Panc1 (cell line): ENCODE results near the gene SIAE. TPM values are rescaled to one million over a fixed set of nuclear protein-coding genes. Genes with fewer than 3 reads are reported as not detected.

Source experiments
- ATAC-seq: fragments of 200-7000 bp; cut with Tn5 transposase; 2 replicates; pipeline ENCODE4 v1.9.1; 2020; ENCODE audit warnings: mild to moderate bottlenecking, moderate library complexity
- BruUV-seq: library from RNA; stranded (reverse); fragments of 400-500 nt; replicated peaks from 2 replicates; lab custom pipeline; 2021; lab: Mats Ljungman, UMichigan
- CTCF ChIA-PET: fragments of 300-600 bp; sonication (Branson Sonifier 250); formaldehyde crosslinking; loops from one replicate; lab custom pipeline; 2022; ENCODE audit warnings: antibody characterized with exemption; lab: Charles Lee
- POLR2A ChIA-PET: fragments of 300-600 bp; sonication (Branson Sonifier 250); formaldehyde crosslinking; loops from one replicate; lab custom pipeline; 2022; ENCODE audit warnings: antibody characterized with exemption; lab: Charles Lee
- DNase-seq: peaks from one replicate; pipeline ENCODE4 v3.0.0-alpha.2; 2010; ENCODE audit warnings: low read depth, low spot score
- H3K27ac ChIP-seq: 2 replicates; pipeline ENCODE4 v1.5.1; 2011; ENCODE audit warnings: mild to moderate bottlenecking, low read length, inconsistent platforms
- H3K27me3 ChIP-seq: fragments of 200-500 bp; sonication (Bioruptor generic); 2 replicates; pipeline ENCODE4 v1.6.0; 2014; ENCODE audit warnings: low read length, inconsistent platforms; ENCODE audit not compliant: control insufficient read depth, insufficient read depth
- H3K36me3 ChIP-seq: fragments of 200-500 bp; sonication (Bioruptor generic); 2 replicates; pipeline ENCODE4 v1.5.1; 2014; ENCODE audit warnings: inconsistent platforms, mild to moderate bottlenecking, low read length, moderate library complexity; ENCODE audit not compliant: control insufficient read depth, insufficient read depth
- H3K4me1 ChIP-seq: 2 replicates; pipeline ENCODE4 v1.5.1; 2011; ENCODE audit warnings: inconsistent platforms, mild to moderate bottlenecking, low read length, moderate library complexity; ENCODE audit not compliant: control insufficient read depth, insufficient read depth
- H3K4me3 ChIP-seq, 2 experiments: 2 replicates each; pipeline ENCODE4 v1.5.1; 2011 to 2012; ENCODE audit warnings: low read depth in 2 of 2, low read length in 2 of 2, mild to moderate bottlenecking in 2 of 2, inconsistent platforms in 1 of 2, moderate library complexity in 1 of 2
- H3K9me3 ChIP-seq: fragments of 200-500 bp; sonication (Bioruptor generic); 2 replicates; pipeline ENCODE4 v1.5.1; 2014; ENCODE audit warnings: low read depth, mild to moderate bottlenecking, inconsistent platforms, low read length, moderate library complexity; ENCODE audit not compliant: control insufficient read depth, insufficient read depth
- POLR2AphosphoS5 ChIP-seq: IDR thresholded peaks from 2 replicates; pipeline ENCODE4 v1.6.1; 2012; ENCODE audit warnings: mild to moderate bottlenecking, low read depth, low read length, moderate library complexity
- SIN3A ChIP-seq: IDR thresholded peaks from 2 replicates; pipeline ENCODE4 v1.6.1; 2012; ENCODE audit warnings: low read depth, mild to moderate bottlenecking, low read length, moderate library complexity, borderline replicate concordance; ENCODE audit not compliant: insufficient read depth
- TCF7L2 ChIP-seq: IDR thresholded peaks from 2 replicates; pipeline ENCODE4 v1.6.1; 2011; ENCODE audit warnings: mild to moderate bottlenecking, low read depth, low read length, inconsistent platforms
- in situ Hi-C: cut with HindIII; loops from 2 replicates; pipeline ENCODE4 v1.10.0; 2016; ENCODE audit warnings: low sequenced_read_pairs, low pct_unique_long_range_greater_than_20kb
- intact Hi-C: fragments of 100-400 bp; cut with micrococcal nuclease; formaldehyde crosslinking; loops from one replicate; pipeline ENCODE4 v1.10.0; 2022; ENCODE audit not compliant: unreplicated experiment
- total RNA-seq: library from RNA; stranded (reverse); gene quantifications from one replicate; pipeline ENCODE4 v1.2.1, GENCODE V29; 2021; ENCODE audit not compliant: unreplicated experiment
- TF ChIP-seq, protein P1 (sequence below), 2 experiments: IDR thresholded peaks; 2 replicates each; pipeline ENCODE4 v1.6.1; 2011 to 2012; ENCODE audit warnings: low read depth in 2 of 2, control low read depth in 1 of 2, low read length in 1 of 2, mild to moderate bottlenecking in 1 of 2, moderate library complexity in 1 of 2; ENCODE audit not compliant: insufficient read depth in 1 of 2
- TF ChIP-seq, protein P2 (sequence below): fragments of 450-650 bp; IDR thresholded peaks from 2 replicates; pipeline ENCODE4 v1.5.1; 2017; ENCODE audit warnings: mild to moderate bottlenecking

SIAE gene
- total RNA-seq, 1 experiment from 2014 or later = 14.9 TPM

DNA sequence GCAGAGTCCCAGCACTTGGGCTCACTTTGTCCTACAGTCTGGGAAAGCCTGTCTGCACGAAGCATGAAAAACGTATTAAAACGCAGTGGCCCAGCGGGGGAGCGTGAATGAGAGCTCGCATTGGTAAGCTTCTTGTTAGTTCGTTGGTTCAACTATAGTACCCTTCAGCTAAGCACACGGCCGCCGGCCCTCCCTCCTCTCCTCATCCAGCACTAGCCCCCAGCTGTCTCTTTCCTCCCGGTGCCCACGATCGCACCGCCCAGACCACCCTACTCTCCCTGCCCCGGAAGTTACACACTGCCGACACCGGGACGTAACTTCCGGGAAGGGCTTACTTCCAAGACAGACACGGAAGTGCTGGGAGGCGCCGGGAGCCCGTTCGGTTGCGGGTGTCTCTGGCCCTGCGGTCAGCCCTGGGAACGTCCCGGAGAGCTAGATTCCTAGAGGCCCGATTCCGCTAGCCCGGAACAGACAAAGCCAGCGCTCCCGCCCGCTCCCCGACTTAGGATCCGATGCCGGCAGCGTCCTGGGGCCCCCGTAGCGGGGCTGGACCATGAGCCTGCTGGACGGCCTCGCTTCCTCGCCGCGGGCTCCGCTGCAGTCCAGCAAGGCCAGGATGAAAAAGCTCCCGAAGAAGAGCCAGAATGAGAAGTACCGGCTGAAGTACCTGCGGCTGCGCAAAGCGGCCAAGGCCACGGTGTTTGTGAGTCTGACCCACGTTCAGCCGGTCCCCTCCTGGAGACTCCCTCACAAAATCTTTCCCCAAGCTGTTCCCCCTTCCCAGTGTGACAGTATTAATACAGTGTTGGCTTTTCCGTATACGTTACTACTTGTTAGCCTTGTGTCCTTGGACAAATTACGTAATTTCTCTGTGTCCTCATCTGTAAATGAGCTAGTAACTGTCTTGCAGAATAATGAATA, 50.7 kb downstream of the SIAE start, which contains the start of gene TBRG1:
TSS of gene TBRG1 (plus strand) at position 334 of the 921 bp plus-strand sequence. CDS start at position 554, 220 bp downstream.
- TSS peak; percentile 70 for BruUV-seq
- H3K27me3 ChIP-seq = peaks cover 4% of the 10 kb centered on the region; the same call in 1 of the 2 replicates
- peak within 1 kb of the TSS; percentile 83 for H3K27ac ChIP-seq
- POLR2A ChIA-PET = interaction anchor here (0.6 to 0.9 kb wide), 2 partner anchors 259 to 544 kb away, joined by 4 to 5 read pairs; no protein-coding TSS in a partner anchor
- H3K4me3 ChIP-seq = peak within 1 kb of the TSS; percentile 96 to 97
- in situ Hi-C loops = no loop called here
- DNase-seq (peak; percentile 56), ATAC-seq (peak; percentile 100)
- H3K36me3 ChIP-seq = peaks cover 23% of the 10 kb centered on the region
- intact Hi-C loops = no loop called here
- H3K4me1 ChIP-seq = peaks cover 15% of the 10 kb centered on the region
- TF ChIP-seq SIN3A = peak; percentile 93; the same call in 1 of the 2 replicates
- TF ChIP-seq, protein P1, sequence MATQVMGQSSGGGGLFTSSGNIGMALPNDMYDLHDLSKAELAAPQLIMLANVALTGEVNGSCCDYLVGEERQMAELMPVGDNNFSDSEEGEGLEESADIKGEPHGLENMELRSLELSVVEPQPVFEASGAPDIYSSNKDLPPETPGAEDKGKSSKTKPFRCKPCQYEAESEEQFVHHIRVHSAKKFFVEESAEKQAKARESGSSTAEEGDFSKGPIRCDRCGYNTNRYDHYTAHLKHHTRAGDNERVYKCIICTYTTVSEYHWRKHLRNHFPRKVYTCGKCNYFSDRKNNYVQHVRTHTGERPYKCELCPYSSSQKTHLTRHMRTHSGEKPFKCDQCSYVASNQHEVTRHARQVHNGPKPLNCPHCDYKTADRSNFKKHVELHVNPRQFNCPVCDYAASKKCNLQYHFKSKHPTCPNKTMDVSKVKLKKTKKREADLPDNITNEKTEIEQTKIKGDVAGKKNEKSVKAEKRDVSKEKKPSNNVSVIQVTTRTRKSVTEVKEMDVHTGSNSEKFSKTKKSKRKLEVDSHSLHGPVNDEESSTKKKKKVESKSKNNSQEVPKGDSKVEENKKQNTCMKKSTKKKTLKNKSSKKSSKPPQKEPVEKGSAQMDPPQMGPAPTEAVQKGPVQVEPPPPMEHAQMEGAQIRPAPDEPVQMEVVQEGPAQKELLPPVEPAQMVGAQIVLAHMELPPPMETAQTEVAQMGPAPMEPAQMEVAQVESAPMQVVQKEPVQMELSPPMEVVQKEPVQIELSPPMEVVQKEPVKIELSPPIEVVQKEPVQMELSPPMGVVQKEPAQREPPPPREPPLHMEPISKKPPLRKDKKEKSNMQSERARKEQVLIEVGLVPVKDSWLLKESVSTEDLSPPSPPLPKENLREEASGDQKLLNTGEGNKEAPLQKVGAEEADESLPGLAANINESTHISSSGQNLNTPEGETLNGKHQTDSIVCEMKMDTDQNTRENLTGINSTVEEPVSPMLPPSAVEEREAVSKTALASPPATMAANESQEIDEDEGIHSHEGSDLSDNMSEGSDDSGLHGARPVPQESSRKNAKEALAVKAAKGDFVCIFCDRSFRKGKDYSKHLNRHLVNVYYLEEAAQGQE (IDR thresholded peaks at IDR 0.05; ENCODE audit: insufficient read depth in 1 of 2, low read depth in 2 of 2, low read length in 1 of 2) = no peak
- TF ChIP-seq, protein P2, sequence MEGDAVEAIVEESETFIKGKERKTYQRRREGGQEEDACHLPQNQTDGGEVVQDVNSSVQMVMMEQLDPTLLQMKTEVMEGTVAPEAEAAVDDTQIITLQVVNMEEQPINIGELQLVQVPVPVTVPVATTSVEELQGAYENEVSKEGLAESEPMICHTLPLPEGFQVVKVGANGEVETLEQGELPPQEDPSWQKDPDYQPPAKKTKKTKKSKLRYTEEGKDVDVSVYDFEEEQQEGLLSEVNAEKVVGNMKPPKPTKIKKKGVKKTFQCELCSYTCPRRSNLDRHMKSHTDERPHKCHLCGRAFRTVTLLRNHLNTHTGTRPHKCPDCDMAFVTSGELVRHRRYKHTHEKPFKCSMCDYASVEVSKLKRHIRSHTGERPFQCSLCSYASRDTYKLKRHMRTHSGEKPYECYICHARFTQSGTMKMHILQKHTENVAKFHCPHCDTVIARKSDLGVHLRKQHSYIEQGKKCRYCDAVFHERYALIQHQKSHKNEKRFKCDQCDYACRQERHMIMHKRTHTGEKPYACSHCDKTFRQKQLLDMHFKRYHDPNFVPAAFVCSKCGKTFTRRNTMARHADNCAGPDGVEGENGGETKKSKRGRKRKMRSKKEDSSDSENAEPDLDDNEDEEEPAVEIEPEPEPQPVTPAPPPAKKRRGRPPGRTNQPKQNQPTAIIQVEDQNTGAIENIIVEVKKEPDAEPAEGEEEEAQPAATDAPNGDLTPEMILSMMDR = no peak
- TF ChIP-seq TCF7L2 = peak; percentile 54; the same call in 1 of the 2 replicates
- peak; percentile 98 for TF ChIP-seq POLR2AphosphoS5
- no peaks in the 10 kb centered on the region for H3K9me3 ChIP-seq
- CTCF ChIA-PET = interaction anchor here (0.6 to 1.1 kb wide), 3 partner anchors 12 to 254 kb away, joined by 3 to 5 read pairs (median 4); no protein-coding TSS in a partner anchor

DNA sequence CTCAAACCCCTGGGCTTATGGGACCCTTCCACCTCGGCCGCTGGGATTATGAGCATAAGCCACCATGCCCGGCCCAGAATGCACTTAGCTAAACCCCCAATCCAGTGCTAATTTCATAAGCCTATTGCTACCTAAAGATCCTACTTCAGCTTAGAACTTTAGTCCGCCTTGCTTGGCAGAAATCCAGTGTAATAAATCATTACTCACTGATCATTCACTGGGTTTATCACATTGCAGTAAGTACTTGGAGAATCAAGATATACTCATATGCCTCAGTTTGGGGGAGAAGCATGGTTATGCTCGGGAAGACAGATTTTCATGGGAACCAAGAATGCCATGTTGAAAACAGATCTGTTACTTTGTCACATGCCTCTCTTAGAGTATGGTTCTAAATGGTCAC, 54.7 kb downstream of the SIAE start:
- intact Hi-C loops (no loop called here), in situ Hi-C loops (no loop called here)
- ATAC-seq (no peak), DNase-seq (no peak)
- ChIA-PET POLR2A (no interaction called here), CTCF (interaction anchor here (0.6 kb wide), 1 partner anchor 11 kb away, joined by 8 read pairs; no protein-coding TSS in a partner anchor)
- H3K36me3 ChIP-seq = no peaks in the 10 kb centered on the region; the same call in 1 of the 2 replicates
- H3K27me3 ChIP-seq = peaks cover 4% of the 10 kb centered on the region; the same call in 1 of the 2 replicates
- no TSS peak for BruUV-seq
- no peak overlapping the region for H3K27ac ChIP-seq
- no peak overlapping the region for H3K4me3 ChIP-seq
- TF ChIP-seq POLR2AphosphoS5 (no peak), TCF7L2 (no peak), SIN3A (no peak)
- TF ChIP-seq, protein P2 = no peak
- TF ChIP-seq, protein P1 (IDR thresholded peaks at IDR 0.05; ENCODE audit: insufficient read depth in 1 of 2, low read depth in 2 of 2, low read length in 1 of 2) = no peak
- H3K4me1 ChIP-seq = peaks cover 8% of the 10 kb centered on the region
- H3K9me3 ChIP-seq = no peaks in the 10 kb centered on the region
